MM.1S (cell line): ENCODE data around the gene VEGFB.

Source experiments
- DNase-seq: peaks from one replicate; pipeline ENCODE4 v3.0.0-alpha.2; 2015
- H2AFZ ChIP-seq: fragments of 300-600 bp; sonication (generic); 2 replicates; pipeline ENCODE4 v1.6.0; 2016; ENCODE audit warnings: antibody characterized with exemption, low read length
- H3F3A ChIP-seq: fragments of 300-600 bp; sonication (generic); 2 replicates; pipeline ENCODE4 v1.6.1; 2016; ENCODE audit warnings: mild to moderate bottlenecking, antibody characterized with exemption, low read length, moderate library complexity, mixed read lengths; ENCODE audit not compliant: insufficient read depth
- H3K27ac ChIP-seq: fragments of 300-600 bp; sonication (generic); 2 replicates; pipeline ENCODE4 v1.5.1; 2016; ENCODE audit warnings: mild to moderate bottlenecking, low read length
- H3K27me3 ChIP-seq: fragments of 300-600 bp; sonication (generic); replicated peaks from 2 replicates; pipeline ENCODE4 v1.6.0; 2016; ENCODE audit warnings: low read length; ENCODE audit not compliant: insufficient read depth
- H3K36me3 ChIP-seq: fragments of 300-600 bp; sonication (generic); replicated peaks from 2 replicates; pipeline ENCODE4 v1.6.1; 2016; ENCODE audit warnings: mild to moderate bottlenecking, low read length, mixed read lengths; ENCODE audit not compliant: insufficient read depth
- H3K4me1 ChIP-seq: fragments of 300-600 bp; sonication (generic); 2 replicates; pipeline ENCODE4 v1.6.1; 2016; ENCODE audit warnings: low read length, mixed read lengths
- H3K4me2 ChIP-seq: fragments of 300-600 bp; sonication (generic); 2 replicates; pipeline ENCODE4 v1.6.0; 2016; ENCODE audit warnings: low read depth, low read length
- H3K4me3 ChIP-seq: fragments of 300-600 bp; sonication (generic); 2 replicates; pipeline ENCODE4 v1.5.1; 2016; ENCODE audit warnings: low read length, mixed read lengths
- H3K79me2 ChIP-seq: fragments of 300-600 bp; sonication (generic); 2 replicates; pipeline ENCODE4 v1.6.1; 2016; ENCODE audit warnings: mixed run types, low read length, mixed read lengths
- H3K9ac ChIP-seq: fragments of 300-600 bp; sonication (generic); 2 replicates; pipeline ENCODE4 v1.6.1; 2016; ENCODE audit warnings: low read length, mixed read lengths
- H3K9me2 ChIP-seq: fragments of 300-600 bp; sonication (generic); replicated peaks from 2 replicates; pipeline ENCODE4 v1.6.1; 2016; ENCODE audit warnings: mild to moderate bottlenecking, low read length, mixed read lengths; ENCODE audit not compliant: insufficient read depth
- H3K9me3 ChIP-seq: fragments of 300-600 bp; sonication (generic); replicated peaks from 2 replicates; pipeline ENCODE4 v1.6.1; 2016; ENCODE audit warnings: mild to moderate bottlenecking, low read length, mixed read lengths; ENCODE audit not compliant: insufficient read depth
- H4K20me1 ChIP-seq: fragments of 300-600 bp; sonication (generic); 2 replicates; pipeline ENCODE4 v1.6.1; 2016; ENCODE audit warnings: mild to moderate bottlenecking, low read length, moderate library complexity, mixed read lengths; ENCODE audit not compliant: insufficient read depth
- EZH2 ChIP-seq: fragments of 300-600 bp; sonication (generic); optimal IDR thresholded peaks from 2 replicates; pipeline ENCODE3; 2017; ENCODE audit warnings: low read depth, mild to moderate bottlenecking, antibody characterized with exemption, low read length, mixed read lengths
- EZH2phosphoT487 ChIP-seq: fragments of 300-600 bp; sonication (generic); IDR thresholded peaks from 2 replicates; pipeline ENCODE4 v1.6.1; 2018; ENCODE audit warnings: antibody characterized with exemption, low read length
- TF ChIP-seq, protein P1 (sequence below): fragments of 300-600 bp; sonication (generic); IDR thresholded peaks from 2 replicates; pipeline ENCODE4 v1.5.1; 2016; ENCODE audit warnings: antibody characterized with exemption, low read length, mixed read lengths

Gene VEGFB

DNA sequence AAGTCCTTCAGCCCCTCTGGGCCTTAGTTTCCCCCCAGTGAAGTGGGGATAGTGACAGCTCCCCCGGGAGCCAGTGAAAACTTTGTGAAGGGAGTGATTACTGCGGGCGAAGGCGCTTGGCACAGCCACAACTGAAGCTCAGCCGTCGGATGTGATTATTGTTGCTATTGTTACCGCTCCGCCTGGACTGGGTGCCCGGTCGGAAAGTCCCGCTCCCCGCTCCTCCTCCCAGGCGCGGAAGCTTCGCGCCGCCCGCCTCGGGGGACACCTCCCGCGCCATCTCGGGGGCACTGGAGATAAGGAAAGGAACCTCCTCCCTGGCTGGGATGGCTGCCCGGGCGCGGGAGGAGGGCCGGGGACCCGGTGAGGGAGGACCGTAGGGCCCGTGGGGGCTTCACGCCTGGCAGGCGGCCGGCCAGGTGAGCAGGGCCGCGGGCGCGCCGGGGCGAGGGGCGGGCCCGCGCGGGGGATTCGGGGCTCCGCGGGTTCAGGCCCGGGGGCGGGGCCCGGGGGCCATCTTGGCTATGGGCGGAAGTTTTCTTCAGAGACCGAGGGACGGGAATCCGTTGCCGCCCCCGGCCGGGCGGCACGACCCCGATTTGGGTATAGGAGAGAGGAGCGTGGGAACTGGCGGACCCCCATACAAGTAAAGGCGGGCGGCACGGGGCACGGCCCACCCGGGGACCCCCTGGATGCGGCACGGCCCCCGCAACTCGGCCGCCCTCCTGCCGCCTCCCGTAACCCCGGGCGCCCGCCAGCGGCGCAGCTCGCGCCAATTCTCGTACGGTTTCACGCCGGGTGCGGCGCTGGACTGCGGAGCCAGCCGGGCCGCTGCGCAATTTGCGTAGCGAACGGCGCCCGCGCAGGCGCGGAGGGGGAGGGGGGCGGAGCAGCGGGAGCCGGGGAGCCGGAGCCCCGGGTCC is 50.8 kb downstream of the VEGFB start, which contains the start of gene GPR137:
GPR137 (plus strand) TSS at position 887 of the 923 bp plus-strand sequence. CDS start 677 bp downstream, outside the sequence.
- peak within 1 kb of the TSS; percentile 75 for H3K4me3 ChIP-seq
- H3K9me3 ChIP-seq = no peaks in the 10 kb centered on the region
- no peaks in the 10 kb centered on the region for H4K20me1 ChIP-seq
- H3K79me2 ChIP-seq = peaks cover 29% of the 10 kb centered on the region
- H3K27me3 ChIP-seq = no peaks in the 10 kb centered on the region
- TF ChIP-seq, protein P1, sequence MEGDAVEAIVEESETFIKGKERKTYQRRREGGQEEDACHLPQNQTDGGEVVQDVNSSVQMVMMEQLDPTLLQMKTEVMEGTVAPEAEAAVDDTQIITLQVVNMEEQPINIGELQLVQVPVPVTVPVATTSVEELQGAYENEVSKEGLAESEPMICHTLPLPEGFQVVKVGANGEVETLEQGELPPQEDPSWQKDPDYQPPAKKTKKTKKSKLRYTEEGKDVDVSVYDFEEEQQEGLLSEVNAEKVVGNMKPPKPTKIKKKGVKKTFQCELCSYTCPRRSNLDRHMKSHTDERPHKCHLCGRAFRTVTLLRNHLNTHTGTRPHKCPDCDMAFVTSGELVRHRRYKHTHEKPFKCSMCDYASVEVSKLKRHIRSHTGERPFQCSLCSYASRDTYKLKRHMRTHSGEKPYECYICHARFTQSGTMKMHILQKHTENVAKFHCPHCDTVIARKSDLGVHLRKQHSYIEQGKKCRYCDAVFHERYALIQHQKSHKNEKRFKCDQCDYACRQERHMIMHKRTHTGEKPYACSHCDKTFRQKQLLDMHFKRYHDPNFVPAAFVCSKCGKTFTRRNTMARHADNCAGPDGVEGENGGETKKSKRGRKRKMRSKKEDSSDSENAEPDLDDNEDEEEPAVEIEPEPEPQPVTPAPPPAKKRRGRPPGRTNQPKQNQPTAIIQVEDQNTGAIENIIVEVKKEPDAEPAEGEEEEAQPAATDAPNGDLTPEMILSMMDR = no peak
- TF ChIP-seq EZH2phosphoT487 (no peak), EZH2 (no peak)
- DNase-seq = peak; percentile 89
- peaks cover 10% of the 10 kb centered on the region for H3K4me1 ChIP-seq
- H3F3A ChIP-seq = peaks cover 7% of the 10 kb centered on the region
- peak within 1 kb of the TSS; percentile 100 for H3K4me2 ChIP-seq
- H3K9ac ChIP-seq = peak within 1 kb of the TSS; percentile 98
- peak within 1 kb of the TSS; percentile 99 for H3K27ac ChIP-seq
- no peaks in the 10 kb centered on the region for H3K9me2 ChIP-seq
- no peaks in the 10 kb centered on the region for H3K36me3 ChIP-seq
- H2AFZ ChIP-seq = peak within 1 kb of the TSS; percentile 97

- Histone ChIP-seq H3K27me3 (peaks cover 9% of the 10 kb centered on the region), H3K9me2 (no peaks in the 10 kb centered on the region), H3K4me3 (peak overlapping the region; percentile 75), H3K9ac (peak overlapping the region; percentile 60), H2AFZ (peak overlapping the region; percentile 24; the same call in 1 of the 2 replicates), H3K27ac (peak overlapping the region; percentile 9; the same call in 1 of the 2 replicates), H3K4me2 (peak overlapping the region; percentile 98), H3K4me1 (peaks cover 10% of the 10 kb centered on the region), H3K36me3 (no peaks in the 10 kb centered on the region), H4K20me1 (no peaks in the 10 kb centered on the region), H3K9me3 (no peaks in the 10 kb centered on the region), H3F3A (peaks cover 12% of the 10 kb centered on the region), H3K79me2 (peaks cover 29% of the 10 kb centered on the region)
- peak; percentile 69 for DNase-seq
- TF ChIP-seq, protein P1 = peak; percentile 60
- TF ChIP-seq EZH2phosphoT487 (no peak), EZH2 (no peak)
Measured at GRCh38 chr11:64285885-64286800, 51.8 kb downstream of the VEGFB start.

- Histone ChIP-seq H3K79me2 (peaks cover 29% of the 10 kb centered on the region), H3K9me3 (no peaks in the 10 kb centered on the region), H3K4me3 (no peak overlapping the region), H4K20me1 (no peaks in the 10 kb centered on the region), H3K36me3 (no peaks in the 10 kb centered on the region), H2AFZ (no peak overlapping the region), H3K4me1 (peaks cover 10% of the 10 kb centered on the region), H3K4me2 (peak overlapping the region; percentile 98; the same call in 1 of the 2 replicates), H3K27me3 (peaks cover 11% of the 10 kb centered on the region), H3K27ac (no peak overlapping the region), H3F3A (peaks cover 12% of the 10 kb centered on the region), H3K9ac (no peak overlapping the region), H3K9me2 (no peaks in the 10 kb centered on the region)
- TF ChIP-seq EZH2phosphoT487 = no peak
- TF ChIP-seq, protein P1 = no peak
- no peak for TF ChIP-seq EZH2
- no peak for DNase-seq
Measured at GRCh38 chr11:64286801-64287159, 52.4 kb downstream of the VEGFB start.
